Karpas-422 (cell line): ENCODE results near the gene ZNF536. TPM values are rescaled to one million over a fixed set of nuclear protein-coding genes. Genes with fewer than 3 reads are reported as not detected.

Source experiments
- DNase-seq: peaks from one replicate; pipeline ENCODE4 v3.0.0-alpha.2; 2015
- H2AFZ ChIP-seq: fragments of 200-600 bp; sonication (generic); 2 replicates; pipeline ENCODE4 v1.6.1; 2014; ENCODE audit warnings: antibody characterized with exemption, low read length, mixed read lengths
- H3K27ac ChIP-seq: fragments of 200-600 bp; sonication (generic); 2 replicates; pipeline ENCODE4 v1.5.1; 2014; ENCODE audit warnings: mild to moderate bottlenecking, low read length, moderate library complexity
- H3K27me3 ChIP-seq: fragments of 200-600 bp; sonication (generic); 2 replicates; pipeline ENCODE4 v1.6.1; 2014; ENCODE audit warnings: low read length, mixed read lengths
- H3K36me3 ChIP-seq: fragments of 200-600 bp; sonication (generic); 2 replicates; pipeline ENCODE4 v1.6.1; 2014; ENCODE audit warnings: low read length, mixed read lengths; ENCODE audit not compliant: insufficient read depth
- H3K4me1 ChIP-seq: fragments of 200-600 bp; sonication (generic); 2 replicates; pipeline ENCODE4 v1.6.1; 2014; ENCODE audit warnings: mild to moderate bottlenecking, low read length, mixed read lengths
- H3K4me2 ChIP-seq: fragments of 200-600 bp; sonication (generic); 2 replicates; pipeline ENCODE4 v1.6.1; 2014; ENCODE audit warnings: low read length, low read depth, mild to moderate bottlenecking; ENCODE audit not compliant: poor library complexity, severe bottlenecking
- H3K4me3 ChIP-seq: fragments of 200-600 bp; sonication (generic); 2 replicates; pipeline ENCODE4 v1.5.1; 2014; ENCODE audit warnings: mild to moderate bottlenecking, antibody characterized with exemption, low read length, mixed read lengths
- H3K79me2 ChIP-seq: fragments of 200-600 bp; sonication (generic); 2 replicates; pipeline ENCODE4 v1.6.1; 2014; ENCODE audit warnings: mild to moderate bottlenecking, low read length, mixed read lengths
- H3K9ac ChIP-seq: fragments of 200-600 bp; sonication (generic); 2 replicates; pipeline ENCODE4 v1.6.0; 2014; ENCODE audit warnings: low read length
- H3K9me2 ChIP-seq: fragments of 200-600 bp; sonication (generic), shearing (Covaris generic); replicated peaks from 2 replicates; pipeline ENCODE4 v1.6.0; 2014; ENCODE audit warnings: mild to moderate bottlenecking, low read length, moderate library complexity; ENCODE audit not compliant: insufficient read depth
- H3K9me3 ChIP-seq: fragments of 300-700, 200-600 bp; sonication (generic); 2 replicates; pipeline ENCODE4 v1.6.1; 2014; ENCODE audit warnings: low read length, mixed read lengths
- H4K20me1 ChIP-seq: fragments of 200-600 bp; sonication (generic); 2 replicates; pipeline ENCODE4 v1.6.1; 2014; ENCODE audit warnings: mild to moderate bottlenecking, antibody characterized with exemption, low read length, low read depth; ENCODE audit not compliant: insufficient read depth
- total RNA-seq: library from RNA; depleted of rRNA; stranded (reverse); fragments of >200 nt; shearing (Covaris generic); gene quantifications from 2 replicates; pipeline ENCODE4 v1.2.3, GENCODE V29; 2014; ENCODE audit warnings: low replicate concordance

Gene ZNF536
- total RNA-seq, 1 experiment from 2014 or later = 7.0 TPM

DNA sequence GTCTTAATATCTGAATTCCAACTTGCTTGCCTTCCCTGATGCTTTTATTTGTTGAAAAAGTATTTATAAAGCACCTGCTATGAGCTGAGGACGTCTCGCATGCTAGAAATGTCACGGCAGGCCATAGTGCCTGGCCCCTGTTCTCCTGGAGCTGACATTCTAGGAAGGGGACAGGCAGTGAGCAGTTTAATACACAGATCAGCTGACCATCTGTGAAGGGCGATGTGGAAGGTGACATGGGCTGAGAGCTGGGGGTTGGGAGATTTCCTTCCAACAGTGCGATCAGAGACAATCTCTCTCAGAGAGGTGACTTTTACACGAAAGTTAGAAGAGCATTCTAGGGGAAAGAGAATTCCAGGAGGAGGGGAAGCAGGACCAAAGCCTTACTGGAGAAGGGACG is 153.2 kb downstream of the ZNF536 start:
- H3K9me3 ChIP-seq = no peaks in the 10 kb centered on the region
- H3K4me1 ChIP-seq = no peaks in the 10 kb centered on the region
- no peak overlapping the region for H3K4me2 ChIP-seq
- H3K9me2 ChIP-seq = no peaks in the 10 kb centered on the region
- no peak overlapping the region for H2AFZ ChIP-seq
- DNase-seq = no peak
- H3K27ac ChIP-seq = no peak overlapping the region
- H3K79me2 ChIP-seq = no peaks in the 10 kb centered on the region
- H3K9ac ChIP-seq = no peak overlapping the region
- H3K4me3 ChIP-seq = no peak overlapping the region
- no peaks in the 10 kb centered on the region for H3K27me3 ChIP-seq
- H4K20me1 ChIP-seq = no peaks in the 10 kb centered on the region
- no peaks in the 10 kb centered on the region for H3K36me3 ChIP-seq

DNA sequence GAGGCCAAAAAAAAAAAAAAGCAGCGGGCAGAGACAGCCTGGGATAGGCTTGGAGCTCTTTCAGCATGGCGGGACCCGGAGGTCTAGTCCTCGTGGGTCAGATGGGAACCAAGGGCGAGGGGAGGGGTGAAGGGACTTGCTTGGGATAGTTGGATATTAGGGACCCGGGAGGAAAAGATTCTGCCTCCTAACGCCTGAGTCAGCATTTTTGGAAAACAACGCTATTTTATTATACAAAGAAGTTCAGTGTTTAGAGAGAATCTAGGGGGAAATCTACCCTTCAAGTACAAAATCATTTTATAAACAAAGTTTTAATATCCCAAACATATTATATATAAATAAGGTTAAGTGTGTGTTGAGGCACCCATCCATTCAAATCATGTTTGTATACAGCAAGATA is 156.7 kb downstream of the ZNF536 start:
- Histone ChIP-seq H3K9me3 (no peaks in the 10 kb centered on the region), H4K20me1 (no peaks in the 10 kb centered on the region), H3K9ac (no peak overlapping the region), H3K79me2 (no peaks in the 10 kb centered on the region), H3K36me3 (no peaks in the 10 kb centered on the region), H3K27me3 (no peaks in the 10 kb centered on the region), H3K4me3 (no peak overlapping the region), H3K4me2 (no peak overlapping the region), H3K27ac (no peak overlapping the region), H3K9me2 (no peaks in the 10 kb centered on the region), H3K4me1 (no peaks in the 10 kb centered on the region), H2AFZ (no peak overlapping the region)
- DNase-seq = no peak

DNA sequence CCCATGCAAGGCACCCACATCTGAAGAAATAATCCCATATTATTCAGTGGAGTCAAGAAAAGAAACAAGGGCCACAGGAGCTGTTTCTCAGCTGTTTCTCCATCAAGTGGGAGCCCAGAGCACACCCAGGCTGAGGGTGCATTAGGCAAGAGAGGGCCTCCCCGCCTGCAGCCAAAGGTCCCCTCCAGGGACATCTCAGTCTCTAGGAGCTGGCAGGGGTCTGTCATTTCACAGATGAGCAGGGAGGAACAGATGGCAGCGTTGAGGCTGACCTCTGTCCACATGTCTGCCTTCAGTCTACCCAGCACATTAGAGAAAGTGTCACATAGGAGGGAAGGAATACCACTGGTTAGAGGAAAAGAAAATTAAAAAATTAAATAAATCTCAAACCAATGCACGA is 157.7 kb downstream of the ZNF536 start:
- Histone ChIP-seq H3K27ac (no peak overlapping the region), H4K20me1 (no peaks in the 10 kb centered on the region), H3K9me2 (no peaks in the 10 kb centered on the region), H3K27me3 (no peaks in the 10 kb centered on the region), H2AFZ (no peak overlapping the region), H3K4me1 (no peaks in the 10 kb centered on the region), H3K4me3 (no peak overlapping the region), H3K36me3 (no peaks in the 10 kb centered on the region), H3K9ac (no peak overlapping the region), H3K4me2 (no peak overlapping the region), H3K79me2 (no peaks in the 10 kb centered on the region), H3K9me3 (no peaks in the 10 kb centered on the region)
- no peak for DNase-seq

DNA sequence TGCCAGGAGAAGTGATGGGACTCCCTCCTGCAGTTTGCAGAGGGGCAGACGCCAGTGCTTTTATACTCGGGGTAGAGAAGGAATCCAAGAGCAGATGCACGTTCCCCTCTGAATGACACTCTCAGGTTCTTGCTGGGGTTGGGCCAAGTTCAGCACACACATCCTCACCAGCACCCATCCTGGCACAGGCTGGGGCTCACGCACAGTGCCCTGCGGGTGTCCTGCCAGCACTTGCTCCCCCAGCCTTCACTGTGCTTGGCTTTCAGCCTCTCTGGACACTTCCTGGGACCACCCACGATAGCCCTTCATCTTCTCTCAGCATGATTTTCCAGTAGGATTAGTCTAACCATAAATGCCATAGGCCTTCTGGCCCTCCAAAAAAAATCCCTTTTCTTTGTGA is 158.6 kb downstream of the ZNF536 start:
- H3K27ac ChIP-seq = no peak overlapping the region
- no peaks in the 10 kb centered on the region for H3K27me3 ChIP-seq
- no peak overlapping the region for H3K4me3 ChIP-seq
- no peaks in the 10 kb centered on the region for H3K4me1 ChIP-seq
- no peak overlapping the region for H3K9ac ChIP-seq
- H3K36me3 ChIP-seq = no peaks in the 10 kb centered on the region
- no peaks in the 10 kb centered on the region for H3K9me3 ChIP-seq
- DNase-seq = no peak
- no peaks in the 10 kb centered on the region for H4K20me1 ChIP-seq
- no peak overlapping the region for H2AFZ ChIP-seq
- H3K4me2 ChIP-seq = no peak overlapping the region
- no peaks in the 10 kb centered on the region for H3K79me2 ChIP-seq
- H3K9me2 ChIP-seq = no peaks in the 10 kb centered on the region

DNA sequence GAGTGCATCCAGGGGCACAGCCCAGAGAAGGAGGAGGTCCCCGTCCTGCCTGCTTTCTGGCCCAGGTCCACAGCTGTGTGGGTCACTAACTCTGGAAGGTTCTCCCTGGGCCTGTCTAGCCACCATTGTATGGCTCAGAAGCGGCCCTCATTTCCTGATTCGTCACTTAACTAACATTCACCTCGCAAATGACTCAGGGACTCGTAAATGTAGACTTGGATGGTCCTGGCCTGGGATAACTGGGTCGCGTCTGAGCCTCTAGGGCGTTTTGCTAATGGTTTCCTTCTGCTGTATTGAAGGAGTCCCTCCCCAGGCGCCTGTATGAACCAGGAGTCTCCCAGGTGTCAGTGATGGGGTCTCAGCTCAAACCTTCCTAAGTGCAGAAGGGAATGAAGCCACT is 162.8 kb downstream of the ZNF536 start:
- H3K4me2 ChIP-seq = no peak overlapping the region
- no peak overlapping the region for H3K9ac ChIP-seq
- H2AFZ ChIP-seq = no peak overlapping the region
- no peak overlapping the region for H3K4me3 ChIP-seq
- DNase-seq = no peak
- no peaks in the 10 kb centered on the region for H3K79me2 ChIP-seq
- no peaks in the 10 kb centered on the region for H3K36me3 ChIP-seq
- no peaks in the 10 kb centered on the region for H3K9me2 ChIP-seq
- H3K9me3 ChIP-seq = no peaks in the 10 kb centered on the region
- peaks cover 8% of the 10 kb centered on the region for H3K4me1 ChIP-seq
- no peaks in the 10 kb centered on the region; the same call in 1 of the 2 replicates for H3K27me3 ChIP-seq
- H4K20me1 ChIP-seq = no peaks in the 10 kb centered on the region
- H3K27ac ChIP-seq = no peak overlapping the region

DNA sequence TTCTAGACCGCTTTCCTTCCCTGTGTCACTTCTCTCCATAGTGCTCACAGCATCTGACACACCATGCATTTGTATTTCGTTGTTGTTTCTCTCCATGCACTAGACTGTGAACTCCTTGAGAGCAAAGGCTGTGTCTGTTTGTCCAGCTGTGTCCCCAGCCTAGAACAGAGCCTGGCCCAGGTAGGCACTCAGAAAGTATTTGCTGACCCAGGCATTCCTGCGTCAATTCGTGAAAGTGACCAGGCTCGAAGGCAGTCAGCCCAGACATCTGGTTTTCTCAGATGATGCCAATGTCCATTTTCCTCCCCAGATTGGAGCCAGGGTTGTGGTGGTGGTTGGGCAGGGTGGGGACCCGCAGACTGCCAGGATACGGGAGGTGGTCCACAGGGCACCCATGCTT is 164.8 kb downstream of the ZNF536 start:
- no peak overlapping the region for H2AFZ ChIP-seq
- no peak overlapping the region for H3K4me2 ChIP-seq
- H3K27me3 ChIP-seq = no peaks in the 10 kb centered on the region; the same call in 1 of the 2 replicates
- H3K4me1 ChIP-seq = peaks cover 21% of the 10 kb centered on the region
- H3K4me3 ChIP-seq = no peak overlapping the region
- H3K9ac ChIP-seq = no peak overlapping the region
- no peaks in the 10 kb centered on the region for H3K79me2 ChIP-seq
- H3K36me3 ChIP-seq = no peaks in the 10 kb centered on the region
- H3K27ac ChIP-seq = no peak overlapping the region
- no peak for DNase-seq
- H4K20me1 ChIP-seq = no peaks in the 10 kb centered on the region
- no peaks in the 10 kb centered on the region for H3K9me3 ChIP-seq
- no peaks in the 10 kb centered on the region for H3K9me2 ChIP-seq

DNA sequence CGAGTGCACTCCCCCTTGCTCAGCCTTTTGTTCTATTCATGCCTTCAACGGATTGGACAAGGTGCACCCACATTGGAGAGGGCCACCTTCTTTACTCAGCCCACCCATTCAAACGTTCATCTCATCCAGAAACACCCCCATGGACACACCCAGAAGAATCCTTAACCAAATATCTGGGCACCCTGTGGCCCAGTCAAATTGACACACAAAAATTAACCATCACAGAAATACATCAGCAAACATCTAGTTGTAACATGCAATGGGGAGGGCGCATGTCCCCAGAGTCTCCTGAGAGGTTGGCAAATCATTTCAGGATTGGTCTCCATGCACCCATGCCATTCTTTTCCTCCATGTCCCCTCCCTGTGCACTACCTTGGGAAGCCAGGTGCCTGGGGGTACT is 167.1 kb downstream of the ZNF536 start:
- H3K4me1 ChIP-seq = peaks cover 21% of the 10 kb centered on the region
- no peaks in the 10 kb centered on the region for H3K9me2 ChIP-seq
- H3K4me2 ChIP-seq = no peak overlapping the region
- H3K9ac ChIP-seq = no peak overlapping the region
- no peak overlapping the region for H3K4me3 ChIP-seq
- H3K27me3 ChIP-seq = no peaks in the 10 kb centered on the region; the same call in 1 of the 2 replicates
- H2AFZ ChIP-seq = no peak overlapping the region
- no peaks in the 10 kb centered on the region for H3K9me3 ChIP-seq
- H3K27ac ChIP-seq = no peak overlapping the region
- DNase-seq = no peak
- no peaks in the 10 kb centered on the region for H3K36me3 ChIP-seq
- no peaks in the 10 kb centered on the region for H4K20me1 ChIP-seq
- no peaks in the 10 kb centered on the region for H3K79me2 ChIP-seq

DNA sequence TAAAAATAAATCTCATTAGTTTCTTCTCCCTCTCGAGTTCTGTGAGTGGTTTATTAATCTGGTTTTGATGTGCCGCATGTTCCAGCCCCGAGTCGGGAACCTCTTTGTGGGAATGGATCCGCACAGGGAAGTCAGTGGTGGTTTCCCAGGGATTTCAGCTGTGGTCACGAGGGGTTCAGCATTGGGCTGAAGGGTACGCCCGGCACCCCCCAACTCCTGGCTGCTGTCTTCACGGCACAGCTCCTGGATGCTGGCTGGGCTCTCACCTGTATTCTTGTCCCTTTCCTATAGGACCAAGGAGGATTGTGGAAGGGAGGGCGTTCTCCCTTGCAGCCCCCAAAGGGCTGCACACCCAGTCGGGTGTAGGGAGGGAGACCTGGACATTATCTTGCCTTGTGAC is 167.8 kb downstream of the ZNF536 start:
- H3K36me3 ChIP-seq = no peaks in the 10 kb centered on the region
- H3K79me2 ChIP-seq = no peaks in the 10 kb centered on the region
- H3K9me3 ChIP-seq = no peaks in the 10 kb centered on the region
- H3K27me3 ChIP-seq = no peaks in the 10 kb centered on the region; the same call in 1 of the 2 replicates
- H3K4me2 ChIP-seq = no peak overlapping the region
- H3K9ac ChIP-seq = no peak overlapping the region
- peaks cover 21% of the 10 kb centered on the region for H3K4me1 ChIP-seq
- H3K4me3 ChIP-seq = no peak overlapping the region
- H4K20me1 ChIP-seq = no peaks in the 10 kb centered on the region
- no peak for DNase-seq
- no peak overlapping the region for H2AFZ ChIP-seq
- no peak overlapping the region for H3K27ac ChIP-seq
- H3K9me2 ChIP-seq = no peaks in the 10 kb centered on the region

DNA sequence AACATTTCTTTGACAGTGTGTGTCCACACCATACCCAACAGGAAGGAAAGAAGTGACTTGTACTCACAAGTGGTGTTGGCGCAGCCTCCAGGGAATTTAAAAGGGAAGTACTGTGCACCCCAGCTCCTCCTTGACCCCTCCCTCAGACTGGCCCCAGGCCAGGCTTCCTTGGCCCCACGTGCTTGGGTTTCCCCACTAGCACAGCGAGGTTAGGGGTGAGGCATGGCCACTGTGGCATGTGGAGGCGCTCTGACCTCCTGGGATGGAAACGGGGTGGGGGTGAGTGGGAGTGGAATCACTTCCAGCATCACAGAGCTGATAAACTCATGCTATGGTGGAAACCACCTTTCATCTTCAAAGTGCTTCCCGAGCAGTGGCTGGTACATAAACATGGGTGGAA is 168.6 kb downstream of the ZNF536 start:
- Histone ChIP-seq H2AFZ (peak overlapping the region; percentile 31; the same call in 1 of the 2 replicates), H3K9me3 (no peaks in the 10 kb centered on the region), H4K20me1 (no peaks in the 10 kb centered on the region), H3K79me2 (no peaks in the 10 kb centered on the region), H3K9ac (no peak overlapping the region), H3K4me3 (no peak overlapping the region), H3K9me2 (no peaks in the 10 kb centered on the region), H3K36me3 (no peaks in the 10 kb centered on the region), H3K27me3 (no peaks in the 10 kb centered on the region; the same call in 1 of the 2 replicates), H3K4me1 (peaks cover 21% of the 10 kb centered on the region), H3K27ac (no peak overlapping the region), H3K4me2 (peak overlapping the region; percentile 22)
- peak; percentile 57 for DNase-seq
